HEK293 (cell line): ENCODE data around the gene CAVIN3.

Source experiments
- CTCF ChIA-PET: fragments of 350-600 bp; formaldehyde crosslinking; extraction: SDS; loops from one replicate; lab custom pipeline; 2021; ENCODE audit warnings: antibody characterized with exemption; lab: Yijun Ruan, JAX
- POLR2A ChIA-PET: fragments of 300-600 bp; formaldehyde crosslinking; extraction: SDS; loops from one replicate; lab custom pipeline; 2020; ENCODE audit warnings: antibody characterized with exemption, inconsistent platforms; lab: Yijun Ruan, JAX
- H3K27ac ChIP-seq: fragments of 200-500 bp; sonication (Bioruptor generic); 2 replicates; pipeline ENCODE4 v1.5.1; 2014; ENCODE audit warnings: low read depth, low read length, control low read depth, inconsistent platforms; ENCODE audit errors: extremely low read depth
- H3K36me3 ChIP-seq, 2 experiments: fragments of 200-500 bp in 1 of 2; sonication (Bioruptor generic) in 1 of 2; 1 replicate in 1 of 2; 2 replicates in 1 of 2; pipeline ENCODE4 v1.5.1; 2014 to 2017; ENCODE audit warnings: inconsistent platforms in 2 of 2, low read length in 2 of 2; ENCODE audit not compliant: control insufficient read depth in 2 of 2, insufficient read depth in 1 of 2
- H3K4me1 ChIP-seq: fragments of 200-500 bp; sonication (Bioruptor generic); 2 replicates; pipeline ENCODE4 v1.5.1; 2014; ENCODE audit warnings: mild to moderate bottlenecking, low read length, inconsistent platforms; ENCODE audit not compliant: control insufficient read depth, insufficient read depth
- H3K4me3 ChIP-seq: 2 replicates; pipeline ENCODE4 v1.5.1; 2011; ENCODE audit warnings: low read depth, mild to moderate bottlenecking, control low read depth, low read length, moderate library complexity
- H3K9me3 ChIP-seq: fragments of 200-500 bp; sonication (Bioruptor generic); 2 replicates; pipeline ENCODE4 v1.5.1; 2014; ENCODE audit warnings: low read depth, low read length, inconsistent platforms; ENCODE audit not compliant: control insufficient read depth, insufficient read depth
- SALL2 ChIP-seq: fragments of 450-650 bp; formaldehyde crosslinking; IDR thresholded peaks from 2 replicates; pipeline ENCODE4 v1.5.0; 2017; ENCODE audit warnings: missing biosample characterization, mild to moderate bottlenecking, missing genetic modification characterization, borderline replicate concordance
- SP7 ChIP-seq: fragments of 450-650 bp; formaldehyde crosslinking; IDR thresholded peaks from 2 replicates; pipeline ENCODE4 v1.5.1; 2016; ENCODE audit warnings: missing biosample characterization, missing genetic modification characterization
- ZBTB49 ChIP-seq: fragments of 450-650 bp; formaldehyde crosslinking; IDR thresholded peaks from 2 replicates; pipeline ENCODE4 v1.5.1; 2016; ENCODE audit warnings: missing biosample characterization, missing genetic modification characterization, low read depth
- ZNF394 ChIP-seq: fragments of 450-650 bp; formaldehyde crosslinking; IDR thresholded peaks from 2 replicates; pipeline ENCODE4 v1.5.1; 2016; ENCODE audit warnings: missing biosample characterization, missing genetic modification characterization, mild to moderate bottlenecking, moderate library complexity, borderline replicate concordance
- ZNF670 ChIP-seq: fragments of 450-650 bp; formaldehyde crosslinking; IDR thresholded peaks from 2 replicates; pipeline ENCODE4 v1.5.1; 2016; ENCODE audit warnings: missing biosample characterization, missing genetic modification characterization, low read depth
- ZSCAN5A ChIP-seq: fragments of 450-650 bp; formaldehyde crosslinking; IDR thresholded peaks from 2 replicates; pipeline ENCODE4 v1.5.1; 2016; ENCODE audit warnings: missing biosample characterization, missing genetic modification characterization
- TF ChIP-seq, protein P1 (sequence below): IDR thresholded peaks from 2 replicates; pipeline ENCODE4 v1.6.1; 2011; ENCODE audit warnings: mild to moderate bottlenecking, low read depth, low read length, borderline replicate concordance

Gene CAVIN3

GRCh38 chr11:6269994-6270393 is 50.3 kb downstream of the CAVIN3 start:
- POLR2A ChIA-PET, result no interaction called here

More at GRCh38 chr11:6269994-6270393, 50.3 kb downstream of the CAVIN3 start:
- no peak overlapping the region for H3K27ac ChIP-seq
- H3K36me3 ChIP-seq, result no peaks in the 10 kb centered on the region
- H3K9me3 ChIP-seq, result no peaks in the 10 kb centered on the region
- CTCF ChIA-PET, result interaction anchor here (2.1 kb wide), 1 partner anchor 19 kb away, joined by 7 read pairs; no protein-coding TSS in a partner anchor
- H3K4me3 ChIP-seq, result no peak overlapping the region
- no peak for TF ChIP-seq ZNF670 (tag by site-specific recombination)
- no peak for TF ChIP-seq SALL2
- TF ChIP-seq, protein P1, sequence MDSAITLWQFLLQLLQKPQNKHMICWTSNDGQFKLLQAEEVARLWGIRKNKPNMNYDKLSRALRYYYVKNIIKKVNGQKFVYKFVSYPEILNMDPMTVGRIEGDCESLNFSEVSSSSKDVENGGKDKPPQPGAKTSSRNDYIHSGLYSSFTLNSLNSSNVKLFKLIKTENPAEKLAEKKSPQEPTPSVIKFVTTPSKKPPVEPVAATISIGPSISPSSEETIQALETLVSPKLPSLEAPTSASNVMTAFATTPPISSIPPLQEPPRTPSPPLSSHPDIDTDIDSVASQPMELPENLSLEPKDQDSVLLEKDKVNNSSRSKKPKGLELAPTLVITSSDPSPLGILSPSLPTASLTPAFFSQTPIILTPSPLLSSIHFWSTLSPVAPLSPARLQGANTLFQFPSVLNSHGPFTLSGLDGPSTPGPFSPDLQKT, result no peak
- no peak for TF ChIP-seq ZSCAN5A
- no peak for TF ChIP-seq SP7
- TF ChIP-seq ZNF394 (tag by site-specific recombination), result no peak
- TF ChIP-seq ZBTB49, result no peak
- no peaks in the 10 kb centered on the region for H3K4me1 ChIP-seq
